Amniotic epithelial cell (primary cell): ENCODE results near the gene PCDH12.

ENCODE experiments used
- DNase-seq: peaks from one replicate; pipeline ENCODE4 v3.0.0-alpha.2; 2010; ENCODE audit warnings: low read depth

PCDH12 gene

GRCh38 chr5:141966275-141966962 is 8.4 kb upstream of the PCDH12 start:
- DNase-seq: no peak

GRCh38 chr5:141965071-141965470 is 7.1 kb upstream of the PCDH12 start:
- DNase-seq: no peak

- DNase-seq: no peak
Measured at GRCh38 chr5:141963701-141964100, 5.7 kb upstream of the PCDH12 start.

- DNase-seq: no peak
Measured at GRCh38 chr5:141961466-141961865, 3.5 kb upstream of the PCDH12 start.

GRCh38 chr5:141960449-141961323 is 2.7 kb upstream of the PCDH12 start:
- DNase-seq: peak; percentile 64

- no peak for DNase-seq
Measured at GRCh38 chr5:141960018-141960417, 2.0 kb upstream of the PCDH12 start.

- DNase-seq: no peak
Measured at GRCh38 chr5:141958546-141959172, 657 bp upstream of the PCDH12 start.

- DNase-seq: no peak
Measured at GRCh38 chr5:141957367-141957996, 520 bp downstream of the PCDH12 start.

- no peak for DNase-seq
Measured at GRCh38 chr5:141954194-141954593, 3.8 kb downstream of the PCDH12 start.

- DNase-seq: no peak
Measured at GRCh38 chr5:141952020-141952419, 6.0 kb downstream of the PCDH12 start.

GRCh38 chr5:141951332-141951781 is 6.6 kb downstream of the PCDH12 start:
- no peak for DNase-seq

GRCh38 chr5:141950207-141951005 is 7.6 kb downstream of the PCDH12 start:
- DNase-seq: no peak

- DNase-seq: no peak
Measured at GRCh38 chr5:141949511-141949910, 8.5 kb downstream of the PCDH12 start.

GRCh38 chr5:141948812-141949211 is 9.2 kb downstream of the PCDH12 start:
- no peak for DNase-seq

- no peak for DNase-seq
Measured at GRCh38 chr5:141947316-141947715, 10.7 kb downstream of the PCDH12 start.

GRCh38 chr5:141945511-141946051 is 12.4 kb downstream of the PCDH12 start:
- no peak for DNase-seq

- DNase-seq: no peak
Measured at GRCh38 chr5:141944076-141944475, 13.9 kb downstream of the PCDH12 start.

GRCh38 chr5:141942185-141942857 is 15.7 kb downstream of the PCDH12 start:
- DNase-seq: no peak

- DNase-seq: no peak
Measured at GRCh38 chr5:141941779-141942178, 16.2 kb downstream of the PCDH12 start.

GRCh38 chr5:141941307-141941706 is 16.7 kb downstream of the PCDH12 start:
- no peak for DNase-seq
